ENCODE results near the gene MSI2.

MSI2 gene

GRCh38 chr17:57485916-57486881 is 229.9 kb downstream of the MSI2 start:
- Histone ChIP-seq H3K4me3 (ENCODE audit: low read length) (no peak overlapping the region), H3K9ac (ENCODE audit: low read length) (no peak overlapping the region), H3K27ac (ENCODE audit: low read depth, low read length) (no peak overlapping the region), H3K4me1 (ENCODE audit: control insufficient read depth, insufficient read depth, low read length) (peaks cover 24% of the 10 kb centered on the region), H3K36me3 (ENCODE audit: control insufficient read depth, insufficient read depth, low read length) (no peaks in the 10 kb centered on the region), H3K27me3 (ENCODE audit: control insufficient read depth, insufficient read depth, low read length) (no peaks in the 10 kb centered on the region)

- H3K4me3 ChIP-seq (ENCODE audit: low read length): no peak overlapping the region
- no peaks in the 10 kb centered on the region for H3K36me3 ChIP-seq (ENCODE audit: control insufficient read depth, insufficient read depth, low read length)
- no peak overlapping the region for H3K9ac ChIP-seq (ENCODE audit: low read length)
- peaks cover 17% of the 10 kb centered on the region for H3K4me1 ChIP-seq (ENCODE audit: control insufficient read depth, insufficient read depth, low read length)
- no peaks in the 10 kb centered on the region for H3K27me3 ChIP-seq (ENCODE audit: control insufficient read depth, insufficient read depth, low read length)
- H3K27ac ChIP-seq (ENCODE audit: low read depth, low read length): no peak overlapping the region
Observed at GRCh38 chr17:57486882-57487301, 230.6 kb downstream of the MSI2 start.

DNA sequence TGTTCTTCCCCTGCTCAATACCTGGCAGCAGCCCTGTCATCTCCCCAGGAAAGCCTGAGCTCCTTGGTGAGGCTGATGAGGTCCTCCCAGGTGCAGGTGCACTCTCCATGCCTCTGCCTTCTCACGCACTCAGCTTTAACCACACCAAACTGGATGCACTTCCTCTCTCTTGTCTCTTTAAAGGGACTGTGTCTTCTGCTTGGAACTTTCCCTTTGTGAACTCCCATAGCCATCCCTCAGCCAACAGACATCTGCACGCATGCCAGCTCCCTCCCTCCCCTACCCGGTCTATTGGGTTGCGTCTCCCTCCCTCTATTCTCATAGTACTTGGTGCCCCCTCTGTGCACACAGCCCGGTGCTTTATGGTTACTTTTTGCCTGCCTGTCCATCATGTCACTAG is 231.2 kb downstream of the MSI2 start:
- Histone ChIP-seq H3K27ac (ENCODE audit: low read depth, low read length) (no peak overlapping the region), H3K36me3 (ENCODE audit: control insufficient read depth, insufficient read depth, low read length) (no peaks in the 10 kb centered on the region), H3K4me3 (ENCODE audit: low read length) (no peak overlapping the region), H3K27me3 (ENCODE audit: control insufficient read depth, insufficient read depth, low read length) (no peaks in the 10 kb centered on the region), H3K9ac (ENCODE audit: low read length) (no peak overlapping the region), H3K4me1 (ENCODE audit: control insufficient read depth, insufficient read depth, low read length) (peaks cover 10% of the 10 kb centered on the region)

DNA sequence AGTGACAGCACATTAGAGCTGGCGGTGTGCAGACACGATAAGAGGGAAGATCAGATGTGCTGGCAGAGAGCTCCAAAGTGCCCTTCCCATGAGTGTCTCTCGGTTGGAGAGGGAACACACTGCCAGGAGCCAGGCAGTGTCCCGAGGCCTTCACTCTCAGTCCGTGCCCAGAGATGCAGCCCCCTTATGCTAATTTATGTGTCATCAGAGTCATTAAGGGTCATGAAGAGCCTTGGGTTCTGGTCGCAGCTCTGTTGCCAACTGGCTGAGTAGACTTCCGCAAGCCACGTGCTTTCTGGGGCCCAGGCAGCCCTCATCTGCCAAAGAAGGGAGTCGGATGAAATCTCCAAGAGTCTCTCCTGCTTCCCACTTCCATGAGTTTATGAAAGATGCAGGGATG is 232.5 kb downstream of the MSI2 start:
- H3K9ac ChIP-seq (ENCODE audit: low read length): no peak overlapping the region
- no peak overlapping the region for H3K27ac ChIP-seq (ENCODE audit: low read depth, low read length)
- H3K4me3 ChIP-seq (ENCODE audit: low read length): no peak overlapping the region
- no peaks in the 10 kb centered on the region for H3K36me3 ChIP-seq (ENCODE audit: control insufficient read depth, insufficient read depth, low read length)
- no peaks in the 10 kb centered on the region for H3K27me3 ChIP-seq (ENCODE audit: control insufficient read depth, insufficient read depth, low read length)
- peaks cover 8% of the 10 kb centered on the region for H3K4me1 ChIP-seq (ENCODE audit: control insufficient read depth, insufficient read depth, low read length)

GRCh38 chr17:57489321-57489720 is 233.0 kb downstream of the MSI2 start:
- Histone ChIP-seq H3K9ac (ENCODE audit: low read length) (no peak overlapping the region), H3K36me3 (ENCODE audit: control insufficient read depth, insufficient read depth, low read length) (no peaks in the 10 kb centered on the region), H3K27me3 (ENCODE audit: control insufficient read depth, insufficient read depth, low read length) (no peaks in the 10 kb centered on the region), H3K4me3 (ENCODE audit: low read length) (no peak overlapping the region), H3K27ac (ENCODE audit: low read depth, low read length) (no peak overlapping the region), H3K4me1 (ENCODE audit: control insufficient read depth, insufficient read depth, low read length) (peaks cover 8% of the 10 kb centered on the region)

DNA sequence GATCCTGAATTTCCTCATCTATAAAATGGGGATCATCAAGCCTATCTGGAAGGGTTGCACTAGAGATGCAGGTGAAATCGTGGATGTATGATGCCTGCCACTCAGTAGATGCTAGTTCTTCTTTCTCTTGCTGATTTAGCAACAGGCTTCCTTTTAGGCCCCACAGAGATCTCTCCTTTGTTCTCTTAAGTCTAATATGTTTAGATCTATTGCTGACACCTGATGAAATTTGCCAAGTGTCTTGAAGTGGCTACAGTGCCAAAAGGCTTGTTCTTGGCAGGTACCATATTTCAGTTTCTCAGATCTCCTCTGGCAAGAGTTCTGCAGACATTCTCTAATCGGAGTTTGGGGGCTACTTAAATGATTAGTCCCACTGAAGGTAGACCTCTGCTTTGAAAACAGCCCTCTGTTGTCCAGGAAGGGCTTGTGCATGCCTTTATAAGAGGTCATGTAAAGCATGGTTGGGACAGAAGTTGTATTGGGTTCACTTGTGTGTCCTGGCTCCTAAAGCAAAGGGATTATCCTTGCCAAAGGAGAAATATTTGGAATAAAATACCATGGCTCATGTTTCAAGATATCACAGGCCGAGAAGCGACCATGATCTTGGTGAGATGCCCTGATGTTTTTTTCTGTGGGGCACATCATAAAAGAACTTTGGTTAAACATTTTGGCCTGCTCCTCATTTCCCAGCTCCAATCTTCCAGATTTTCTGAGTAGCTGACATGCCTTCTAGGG is 234.0 kb downstream of the MSI2 start:
- Histone ChIP-seq H3K36me3 (ENCODE audit: control insufficient read depth, insufficient read depth, low read length) (no peaks in the 10 kb centered on the region), H3K4me1 (ENCODE audit: control insufficient read depth, insufficient read depth, low read length) (peaks cover 8% of the 10 kb centered on the region), H3K27me3 (ENCODE audit: control insufficient read depth, insufficient read depth, low read length) (no peaks in the 10 kb centered on the region), H3K27ac (ENCODE audit: low read depth, low read length) (no peak overlapping the region), H3K9ac (ENCODE audit: low read length) (no peak overlapping the region), H3K4me3 (ENCODE audit: low read length) (no peak overlapping the region)

- no peak overlapping the region for H3K4me3 ChIP-seq (ENCODE audit: low read length)
- no peak overlapping the region for H3K9ac ChIP-seq (ENCODE audit: low read length)
- no peaks in the 10 kb centered on the region for H3K36me3 ChIP-seq (ENCODE audit: control insufficient read depth, insufficient read depth, low read length)
- peaks cover 8% of the 10 kb centered on the region for H3K4me1 ChIP-seq (ENCODE audit: control insufficient read depth, insufficient read depth, low read length)
- no peak overlapping the region for H3K27ac ChIP-seq (ENCODE audit: low read depth, low read length)
- no peaks in the 10 kb centered on the region for H3K27me3 ChIP-seq (ENCODE audit: control insufficient read depth, insufficient read depth, low read length)
Observed at GRCh38 chr17:57490890-57491289, 234.6 kb downstream of the MSI2 start.

- Histone ChIP-seq H3K4me1 (ENCODE audit: control insufficient read depth, insufficient read depth, low read length) (no peaks in the 10 kb centered on the region), H3K27ac (ENCODE audit: low read depth, low read length) (no peak overlapping the region), H3K27me3 (ENCODE audit: control insufficient read depth, insufficient read depth, low read length) (no peaks in the 10 kb centered on the region), H3K4me3 (ENCODE audit: low read length) (no peak overlapping the region), H3K36me3 (ENCODE audit: control insufficient read depth, insufficient read depth, low read length) (no peaks in the 10 kb centered on the region), H3K9ac (ENCODE audit: low read length) (no peak overlapping the region)
Observed at GRCh38 chr17:57493171-57493570, 236.8 kb downstream of the MSI2 start.

- no peaks in the 10 kb centered on the region for H3K4me1 ChIP-seq (ENCODE audit: control insufficient read depth, insufficient read depth, low read length)
- no peaks in the 10 kb centered on the region for H3K36me3 ChIP-seq (ENCODE audit: control insufficient read depth, insufficient read depth, low read length)
- no peak overlapping the region for H3K4me3 ChIP-seq (ENCODE audit: low read length)
Observed at GRCh38 chr17:57493625-57494024, 237.3 kb downstream of the MSI2 start.

DNA sequence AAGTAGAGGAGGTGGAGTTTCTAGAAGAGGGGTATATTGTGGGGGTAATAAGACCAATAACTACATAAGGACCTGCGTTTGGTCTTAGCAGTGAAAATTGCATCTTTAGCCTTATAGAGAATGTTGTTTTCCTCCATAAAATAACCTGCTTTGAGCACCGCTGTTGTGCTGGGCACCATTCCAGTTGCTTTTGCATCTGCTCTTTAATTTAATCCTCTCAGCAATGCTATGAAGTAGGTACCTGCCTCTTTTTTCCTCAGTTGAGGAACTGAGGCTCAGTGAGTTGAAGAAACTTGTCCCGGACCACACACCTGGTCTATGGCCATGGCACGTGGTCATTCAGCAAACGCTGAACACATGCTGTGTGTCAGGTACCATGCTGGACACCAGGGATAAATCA is 238.1 kb downstream of the MSI2 start:
- no peaks in the 10 kb centered on the region for H3K36me3 ChIP-seq (ENCODE audit: control insufficient read depth, insufficient read depth, low read length)
- no peak overlapping the region for H3K27ac ChIP-seq (ENCODE audit: low read depth, low read length)
- H3K4me1 ChIP-seq (ENCODE audit: control insufficient read depth, insufficient read depth, low read length): no peaks in the 10 kb centered on the region
- H3K27me3 ChIP-seq (ENCODE audit: control insufficient read depth, insufficient read depth, low read length): no peaks in the 10 kb centered on the region
- no peak overlapping the region for H3K4me3 ChIP-seq (ENCODE audit: low read length)
- H3K9ac ChIP-seq (ENCODE audit: low read length): no peak overlapping the region

More at GRCh38 chr17:57493625-57494024, 237.3 kb downstream of the MSI2 start:
- H3K27me3 ChIP-seq (ENCODE audit: control insufficient read depth, insufficient read depth, low read length): no peaks in the 10 kb centered on the region
- H3K9ac ChIP-seq (ENCODE audit: low read length): no peak overlapping the region
- no peak overlapping the region for H3K27ac ChIP-seq (ENCODE audit: low read depth, low read length)

DNA sequence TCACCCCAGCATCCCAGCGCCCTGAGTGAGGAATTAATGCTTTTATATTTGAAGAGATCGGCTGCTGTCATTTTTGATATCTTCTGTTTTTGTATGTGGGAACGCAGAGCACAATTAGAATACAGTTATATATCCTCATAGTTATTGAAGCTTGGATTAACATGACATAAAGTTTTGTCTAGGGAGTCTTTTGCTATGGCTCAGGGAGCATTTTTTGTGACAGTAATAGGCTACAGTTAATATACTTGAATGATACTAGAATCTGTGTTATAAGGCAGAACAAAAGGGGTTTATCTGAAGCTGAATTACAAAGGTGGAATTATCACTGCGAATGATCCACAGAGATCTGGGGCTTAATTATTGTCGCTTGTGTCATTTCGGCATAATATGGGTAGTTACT is 239.4 kb downstream of the MSI2 start:
- H3K9ac ChIP-seq (ENCODE audit: low read length): no peak overlapping the region
- no peaks in the 10 kb centered on the region for H3K36me3 ChIP-seq (ENCODE audit: control insufficient read depth, insufficient read depth, low read length)
- no peak overlapping the region for H3K27ac ChIP-seq (ENCODE audit: low read depth, low read length)
- H3K27me3 ChIP-seq (ENCODE audit: control insufficient read depth, insufficient read depth, low read length): no peaks in the 10 kb centered on the region
- no peaks in the 10 kb centered on the region for H3K4me1 ChIP-seq (ENCODE audit: control insufficient read depth, insufficient read depth, low read length)
- no peak overlapping the region for H3K4me3 ChIP-seq (ENCODE audit: low read length)

DNA sequence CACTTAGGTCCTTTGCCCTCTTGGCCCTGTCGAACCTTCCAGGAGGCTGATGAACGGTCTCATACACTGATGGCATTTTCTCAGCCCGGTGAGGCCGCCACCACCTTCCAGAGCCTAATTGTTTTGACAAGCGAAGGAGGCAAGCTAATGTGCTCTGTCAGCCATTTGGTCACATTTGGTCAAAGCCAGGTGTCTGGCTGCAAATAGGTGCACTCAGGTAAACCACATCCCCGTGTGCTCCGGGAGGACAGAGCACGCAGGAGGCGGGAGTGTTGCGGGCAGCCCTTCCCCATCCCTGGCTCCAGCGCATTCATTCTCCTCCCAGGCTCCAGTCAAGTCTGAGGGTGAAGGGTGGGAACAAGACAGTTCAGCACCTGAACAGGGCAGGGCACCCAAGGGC is 240.1 kb downstream of the MSI2 start:
- Histone ChIP-seq H3K36me3 (ENCODE audit: control insufficient read depth, insufficient read depth, low read length) (no peaks in the 10 kb centered on the region), H3K4me1 (ENCODE audit: control insufficient read depth, insufficient read depth, low read length) (no peaks in the 10 kb centered on the region), H3K9ac (ENCODE audit: low read length) (no peak overlapping the region), H3K4me3 (ENCODE audit: low read length) (no peak overlapping the region), H3K27me3 (ENCODE audit: control insufficient read depth, insufficient read depth, low read length) (no peaks in the 10 kb centered on the region), H3K27ac (ENCODE audit: low read depth, low read length) (no peak overlapping the region)
